Liver (tissue), 9 donors: Measurements from ENCODE around the gene GDF11. TPM values are rescaled to one million over a fixed set of nuclear protein-coding genes. Genes with fewer than 3 reads are reported as not detected.

Experiments
- DNase-seq: peaks from one replicate; pipeline ENCODE4 v3.0.0-alpha.2; 2017; ENCODE audit warnings: low spot score
- H3K27ac ChIP-seq, 2 donors: one replicate each; pipeline ENCODE4 v1.7.0; 2013; ENCODE audit warnings: inconsistent platforms in 2 of 2, low read length in 2 of 2, control low read depth in 1 of 2, low read depth in 1 of 2, mild to moderate bottlenecking in 1 of 2
- H3K27me3 ChIP-seq, 4 donors: one replicate each; pipeline versions ENCODE4 v1.6.1 to v1.7.0; 2013; ENCODE audit warnings: low read length in 3 of 4, inconsistent platforms in 1 of 4, mild to moderate bottlenecking in 1 of 4, moderate library complexity in 1 of 4; ENCODE audit not compliant: control insufficient read depth in 4 of 4, insufficient read depth in 4 of 4
- H3K36me3 ChIP-seq, 4 donors: one replicate each; pipeline versions ENCODE4 v1.6.1 to v1.7.0; 2013; ENCODE audit warnings: low read length in 3 of 4, mild to moderate bottlenecking in 3 of 4, low read depth in 1 of 4, moderate library complexity in 1 of 4; ENCODE audit not compliant: control insufficient read depth in 4 of 4, insufficient read depth in 3 of 4
- H3K4me1 ChIP-seq, 4 donors: one replicate each; pipeline versions ENCODE4 v1.6.1 to v1.7.0; 2013; ENCODE audit warnings: low read length in 3 of 4, mild to moderate bottlenecking in 3 of 4, moderate library complexity in 1 of 4; ENCODE audit not compliant: control insufficient read depth in 4 of 4, insufficient read depth in 4 of 4
- H3K4me3 ChIP-seq, 3 donors: one replicate each; pipeline versions ENCODE4 v1.6.1 to v1.7.0; 2013; ENCODE audit warnings: low read length in 3 of 3, control low read depth in 1 of 3, low read depth in 1 of 3, mild to moderate bottlenecking in 1 of 3
- H3K9ac ChIP-seq, 2 donors: one replicate each; pipeline ENCODE4 v1.7.0; 2013; ENCODE audit warnings: low read length in 2 of 2, mild to moderate bottlenecking in 2 of 2, moderate library complexity in 2 of 2, control low read depth in 1 of 2, low read depth in 1 of 2
- H3K9me3 ChIP-seq, 4 donors: one replicate each; pipeline versions ENCODE4 v1.6.1 to v1.7.0; 2013; ENCODE audit warnings: low read length in 3 of 4; ENCODE audit not compliant: control insufficient read depth in 4 of 4
- ATF3 ChIP-seq: IDR thresholded peaks from 2 replicates; pipeline ENCODE4 v1.6.1; 2016; ENCODE audit warnings: antibody characterized with exemption
- CTCF ChIP-seq: fragments of 150-350 bp; IDR thresholded peaks from 2 replicates; pipeline ENCODE4 v1.5.1; 2017; ENCODE audit warnings: improper control_type of control experiment, low read depth, low read length; ENCODE audit not compliant: missing input control
- EGR1 ChIP-seq, 2 donors: IDR thresholded peaks; 2 replicates each; pipeline ENCODE4 v1.6.1; 2016 to 2018; ENCODE audit warnings: antibody characterized with exemption in 2 of 2, low read depth in 2 of 2
- FOXA1 ChIP-seq: IDR thresholded peaks from 2 replicates; pipeline ENCODE4 v1.6.1; 2016; ENCODE audit warnings: antibody characterized with exemption
- FOXA2 ChIP-seq: IDR thresholded peaks from 2 replicates; pipeline ENCODE4 v1.6.1; 2016; ENCODE audit warnings: antibody characterized with exemption
- GABPA ChIP-seq, 2 donors: IDR thresholded peaks in 1 of 2; conservative IDR thresholded peaks in 1 of 2; 2 replicates each; pipeline ENCODE4 v1.6.1; 2016; ENCODE audit warnings: antibody characterized with exemption in 2 of 2, mild to moderate bottlenecking in 1 of 2, moderate library complexity in 1 of 2
- HNF4A ChIP-seq, 2 donors: conservative IDR thresholded peaks; 2 replicates each; pipeline ENCODE4 v1.6.1; 2016; ENCODE audit warnings: antibody characterized with exemption in 2 of 2, mild to moderate bottlenecking in 2 of 2
- HNF4G ChIP-seq: IDR thresholded peaks from 2 replicates; pipeline ENCODE4 v1.6.1; 2016; ENCODE audit warnings: antibody characterized with exemption
- JUND ChIP-seq, 2 donors: IDR thresholded peaks; 2 replicates each; pipeline ENCODE4 v1.6.1; 2016; ENCODE audit warnings: antibody characterized with exemption in 2 of 2
- MAX ChIP-seq: IDR thresholded peaks from 2 replicates; pipeline ENCODE4 v1.6.1; 2016; ENCODE audit warnings: antibody characterized with exemption
- NR2F2 ChIP-seq: IDR thresholded peaks from 2 replicates; pipeline ENCODE4 v1.6.1; 2016; ENCODE audit warnings: antibody characterized with exemption
- RAD21 ChIP-seq, 2 donors: IDR thresholded peaks; 2 replicates each; pipeline ENCODE4 v1.6.1; 2016; ENCODE audit warnings: antibody characterized with exemption in 2 of 2, mild to moderate bottlenecking in 2 of 2
- REST ChIP-seq: IDR thresholded peaks from 2 replicates; pipeline ENCODE4 v1.6.1; 2016; ENCODE audit warnings: antibody characterized with exemption, mild to moderate bottlenecking
- RXRA ChIP-seq, 2 donors: IDR thresholded peaks; 2 replicates each; pipeline ENCODE4 v1.6.1; 2017 to 2018; ENCODE audit warnings: antibody characterized with exemption in 2 of 2, mild to moderate bottlenecking in 1 of 2
- SP1 ChIP-seq: IDR thresholded peaks from 2 replicates; pipeline ENCODE4 v1.6.1; 2018; ENCODE audit warnings: antibody characterized with exemption, mild to moderate bottlenecking
- TAF1 ChIP-seq: conservative IDR thresholded peaks from 2 replicates; pipeline ENCODE4 v1.6.1; 2016; ENCODE audit warnings: antibody characterized with exemption, mild to moderate bottlenecking
- YY1 ChIP-seq: IDR thresholded peaks from 2 replicates; pipeline ENCODE4 v1.6.1; 2016; ENCODE audit warnings: antibody characterized with exemption, mild to moderate bottlenecking
- ZBTB33 ChIP-seq: IDR thresholded peaks from 2 replicates; pipeline ENCODE4 v1.6.1; 2016; ENCODE audit warnings: antibody characterized with exemption
- WGBS: extraction: QIAGEN DNeasy Blood & Tissue Kit; methylation state at CpG from one replicate; pipeline ENCODE4 v1.1.7; 2013; 5-methylcytosine and 5-hydroxymethylcytosine counted together
- polyA plus RNA-seq, 2 donors: library from polyadenylated mRNA; stranded (reverse) in 1 of 2; unstranded in 1 of 2; fragments of 200-250 nt in 1 of 2; fragments of >200 nt in 1 of 2; fragmentation: Nextera tagmentation in 1 of 2; extraction: Ambion mirVana in 1 of 2; gene quantifications; one replicate each; pipeline versions ENCODE4 v1.2.1 to v1.2.3, GENCODE V29; 2013 to 2015
- total RNA-seq, 2 donors: library from RNA; depleted of rRNA; stranded (reverse); fragments of >200 nt; gene quantifications; one replicate each; pipeline ENCODE4 v1.2.3, GENCODE V29; 2014
- donor health status: healthy.
- donor health status: healthy.
- donor health status: healthy.
- donor health status: healthy.
- donor health status: healthy.

Gene GDF11
- total and polyA plus RNA-seq, 4 donors = 0.40 to 5.0 (median 0.70) TPM

GRCh38 chr12:55694651-55695050 lies 48.3 kb upstream of the GDF11 start:
- Histone ChIP-seq H3K27ac (no peak overlapping the region), H3K4me1 (no peaks in the 10 kb centered on the region), H3K9ac (no peak overlapping the region), H3K9me3 (no peaks in the 10 kb centered on the region), H3K36me3 (no peaks in the 10 kb centered on the region), H3K4me3 (no peak overlapping the region), H3K27me3 (no peaks in the 10 kb centered on the region)
- WGBS = 97% methylated on average over 4 of the region's 4 CpGs
- TF ChIP-seq SP1 = no peak
- TF ChIP-seq ATF3 = no peak
- TF ChIP-seq FOXA1 = no peak
- TF ChIP-seq JUND (IDR thresholded peaks at IDR 0.05) = no peak
- no peak for TF ChIP-seq EGR1 (IDR thresholded peaks at IDR 0.05; ENCODE audit: low read depth in 2 of 2)
- TF ChIP-seq HNF4G = no peak
- TF ChIP-seq MAX = no peak
- no peak for TF ChIP-seq REST
- no peak for TF ChIP-seq CTCF
- no peak for TF ChIP-seq RXRA (IDR thresholded peaks at IDR 0.05)
- no peak for TF ChIP-seq NR2F2
- TF ChIP-seq YY1 = no peak
- TF ChIP-seq HNF4A (conservative IDR thresholded peaks at IDR 0.05) = no peak
- TF ChIP-seq ZBTB33 = no peak
- TF ChIP-seq GABPA (IDR thresholded peaks at IDR 0.05 in 1 of 2, conservative IDR thresholded peaks at IDR 0.05 in 1 of 2) = no peak
- no peak for TF ChIP-seq FOXA2
- TF ChIP-seq RAD21 (IDR thresholded peaks at IDR 0.05) = no peak
- TF ChIP-seq TAF1 = no peak
- no peak for DNase-seq

GRCh38 chr12:55695349-55695748 lies 47.6 kb upstream of the GDF11 start:
- no peak overlapping the region for H3K9ac ChIP-seq
- H3K4me1 ChIP-seq = no peaks in the 10 kb centered on the region
- 74% methylated on average over 7 of the region's 7 CpGs for WGBS
- H3K4me3 ChIP-seq = no peak overlapping the region
- no peaks in the 10 kb centered on the region for H3K36me3 ChIP-seq
- no peaks in the 10 kb centered on the region for H3K27me3 ChIP-seq
- DNase-seq = no peak
- no peak overlapping the region for H3K27ac ChIP-seq
- no peaks in the 10 kb centered on the region for H3K9me3 ChIP-seq
- TF ChIP-seq RXRA (IDR thresholded peaks at IDR 0.05) (no peak), GABPA (IDR thresholded peaks at IDR 0.05 in 1 of 2, conservative IDR thresholded peaks at IDR 0.05 in 1 of 2) (no peak), HNF4A (conservative IDR thresholded peaks at IDR 0.05) (no peak)
